K562 (cell line): ENCODE measurements around the gene ADAMTS1. TPM values are rescaled to one million over a fixed set of nuclear protein-coding genes. Genes with fewer than 3 reads are reported as not detected.

Experiments
- ARNT ChIP-seq, 2 experiments: fragments of 450-650 bp; IDR thresholded peaks; 2 replicates each; pipeline ENCODE4 v1.6.1; 2016; ENCODE audit warnings: mild to moderate bottlenecking in 1 of 2
- BRD4 ChIP-seq: fragments of 200-600 bp; sonication (generic); IDR thresholded peaks from 2 replicates; pipeline ENCODE4 v1.6.1; 2017; ENCODE audit warnings: inconsistent platforms
- DNMT1 ChIP-seq: fragments of 450-650 bp; IDR thresholded peaks from 2 replicates; pipeline ENCODE4 v1.6.1; 2016; ENCODE audit warnings: antibody characterized with exemption, mild to moderate bottlenecking
- ESRRB ChIP-seq: fragments of 250-450 bp; sonication (Bioruptor Pico); IDR thresholded peaks from 2 replicates; pipeline ENCODE4 v1.5.0; 2020; ENCODE audit warnings: mild to moderate bottlenecking, moderate library complexity, borderline replicate concordance
- GABPB2 ChIP-seq: fragments of 250-450 bp; sonication (Bioruptor Pico); conservative IDR thresholded peaks from 2 replicates; pipeline ENCODE4 v1.5.1; 2021; ENCODE audit warnings: mild to moderate bottlenecking
- HDAC1 ChIP-seq, 2 experiments: fragments of 450-650 bp; IDR thresholded peaks; 2 replicates each; pipeline ENCODE4 v1.6.1; 2016 to 2017; ENCODE audit warnings: inconsistent platforms in 1 of 2, mild to moderate bottlenecking in 1 of 2, moderate library complexity in 1 of 2
- IFI16 ChIP-seq: fragments of 250-450 bp; sonication (Bioruptor Pico); IDR thresholded peaks from 2 replicates; pipeline ENCODE4 v2.1.2; 2022; ENCODE audit warnings: mild to moderate bottlenecking, inconsistent platforms
- KDM2B ChIP-seq: fragments of 250-450 bp; sonication (Bioruptor Pico); IDR thresholded peaks from 2 replicates; pipeline ENCODE4 v1.8.0; 2021; ENCODE audit warnings: mild to moderate bottlenecking, moderate library complexity
- POLR2G ChIP-seq: fragments of 200-400 bp; formaldehyde crosslinking; IDR thresholded peaks from 2 replicates; pipeline ENCODE4 v1.6.1; 2017; ENCODE audit warnings: low read depth, mild to moderate bottlenecking, antibody characterized with exemption, low read length, moderate library complexity
- RAD21 ChIP-seq, 2 experiments: fragments of 250-450 bp in 1 of 2; fragments of 450-650 bp in 1 of 2; sonication (Bioruptor Pico) in 1 of 2; formaldehyde crosslinking in 1 of 2; IDR thresholded peaks in 1 of 2; conservative IDR thresholded peaks in 1 of 2; 2 replicates each; pipeline versions ENCODE4 v1.4.0 to v1.8.0; 2020 to 2022; ENCODE audit warnings: mild to moderate bottlenecking in 2 of 2, moderate library complexity in 1 of 2
- SOX6 ChIP-seq: fragments of 450-650 bp; IDR thresholded peaks from 2 replicates; pipeline ENCODE4 v1.6.1; 2014; ENCODE audit warnings: mild to moderate bottlenecking
- ZNF239 ChIP-seq: fragments of 250-450 bp; sonication (Bioruptor Pico); IDR thresholded peaks from 2 replicates; pipeline ENCODE4 v1.4.0; 2020; ENCODE audit warnings: mild to moderate bottlenecking
- ZNF785 ChIP-seq: fragments of 250-450 bp; sonication (Bioruptor Pico); IDR thresholded peaks from 2 replicates; pipeline ENCODE4 v1.4.0; 2020; ENCODE audit warnings: mild to moderate bottlenecking
- polyA plus RNA-seq, 8 experiments: library from polyadenylated mRNA; depleted of rRNA in 4 of 8; stranded (reverse) in 5 of 8; unstranded in 3 of 8; fragments of >200 nt; fragmentation: Nextera tagmentation in 2 of 8; fragmentation: Illumina TruSeq in 1 of 8; extraction: Ambion mirVana in 2 of 8; extraction: Trizol in 1 of 8; gene quantifications; 2 replicates each; pipeline versions ENCODE4 v1.2.1 to v1.2.3, GENCODE V29; 2011 to 2014; ENCODE audit warnings: inconsistent platforms in 1 of 8, missing spikeins in 1 of 8
- total RNA-seq, 7 experiments: library from RNA; depleted of rRNA in 6 of 7; stranded (reverse); fragments of >200 nt in 6 of 7; fragmentation: Illumina TruSeq in 2 of 7; extraction: Trizol in 2 of 7; gene quantifications; 2 replicates each; pipeline versions ENCODE4 v1.2.1 to v1.2.3, GENCODE V29; 2011 to 2021; ENCODE audit warnings: low replicate concordance in 1 of 7
- TF ChIP-seq, protein P1 (sequence below): sonication (generic); formaldehyde crosslinking; IDR thresholded peaks from 2 replicates; pipeline ENCODE4 v1.8.0; 2023; ENCODE audit warnings: mild to moderate bottlenecking, missing genetic modification reagents
- TF ChIP-seq, protein P2 (sequence below): fragments of 450-650 bp; IDR thresholded peaks from 2 replicates; pipeline ENCODE4 v1.6.1; 2016; ENCODE audit warnings: antibody characterized with exemption
- TF ChIP-seq, protein P3 (sequence below): fragments of 450-650 bp; IDR thresholded peaks from 2 replicates; pipeline ENCODE4 v1.6.1; 2014; ENCODE audit warnings: low read depth, mild to moderate bottlenecking, moderate library complexity, borderline replicate concordance
- TF ChIP-seq, protein P4 (sequence below): fragments of 250-450 bp; sonication (Bioruptor Pico); IDR thresholded peaks from 2 replicates; pipeline ENCODE4 v1.5.0; 2022; ENCODE audit warnings: mild to moderate bottlenecking
- TF ChIP-seq, protein P5 (sequence below): fragments of 250-450 bp; sonication (Bioruptor Pico); IDR thresholded peaks from 2 replicates; pipeline ENCODE4 v1.5.1; 2021; ENCODE audit warnings: mild to moderate bottlenecking
- TF ChIP-seq, protein P6 (sequence below): fragments of 250-450 bp; sonication (Bioruptor Pico); IDR thresholded peaks from 2 replicates; pipeline ENCODE4 v1.5.0; 2020; ENCODE audit warnings: mild to moderate bottlenecking, borderline replicate concordance

The ADAMTS1 gene
- total and polyA plus RNA-seq, 9 of the 15 experiments (the other 6 are each of a cell fraction or from before 2014, with no cell fraction given): 0.01 to 0.58 TPM; not detected in 7

DNA sequence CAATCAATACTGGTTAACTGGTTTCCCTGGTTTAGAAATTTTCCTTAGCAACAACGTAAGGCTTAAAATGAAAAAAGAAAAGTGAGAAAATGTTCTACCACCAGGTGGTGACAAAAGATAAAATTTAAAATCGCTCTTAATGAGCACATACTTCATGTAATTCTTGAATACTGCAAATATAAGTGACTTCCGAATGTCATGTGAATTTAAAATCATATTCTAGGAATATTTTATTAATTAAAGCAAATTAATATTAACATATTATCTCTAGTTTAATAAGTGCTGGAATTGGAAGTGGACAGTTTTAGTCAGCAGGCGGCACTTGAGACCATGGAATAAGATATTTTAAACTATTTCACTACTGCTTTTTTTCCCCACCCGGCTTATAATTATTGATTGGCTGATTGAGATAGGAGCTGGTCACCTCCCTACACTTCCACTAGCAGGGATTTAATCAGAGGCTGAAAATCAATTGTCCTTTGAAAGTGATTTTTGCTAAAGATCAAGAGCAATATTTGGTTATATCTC, 5.0 kb upstream of the ADAMTS1 start (continued):
- no peak for TF ChIP-seq SOX6
- TF ChIP-seq POLR2G: no peak
- TF ChIP-seq, protein P1, sequence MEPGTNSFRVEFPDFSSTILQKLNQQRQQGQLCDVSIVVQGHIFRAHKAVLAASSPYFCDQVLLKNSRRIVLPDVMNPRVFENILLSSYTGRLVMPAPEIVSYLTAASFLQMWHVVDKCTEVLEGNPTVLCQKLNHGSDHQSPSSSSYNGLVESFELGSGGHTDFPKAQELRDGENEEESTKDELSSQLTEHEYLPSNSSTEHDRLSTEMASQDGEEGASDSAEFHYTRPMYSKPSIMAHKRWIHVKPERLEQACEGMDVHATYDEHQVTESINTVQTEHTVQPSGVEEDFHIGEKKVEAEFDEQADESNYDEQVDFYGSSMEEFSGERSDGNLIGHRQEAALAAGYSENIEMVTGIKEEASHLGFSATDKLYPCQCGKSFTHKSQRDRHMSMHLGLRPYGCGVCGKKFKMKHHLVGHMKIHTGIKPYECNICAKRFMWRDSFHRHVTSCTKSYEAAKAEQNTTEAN: no peak
- TF ChIP-seq BRD4: no peak
- no peak for TF ChIP-seq IFI16
- TF ChIP-seq, protein P2, sequence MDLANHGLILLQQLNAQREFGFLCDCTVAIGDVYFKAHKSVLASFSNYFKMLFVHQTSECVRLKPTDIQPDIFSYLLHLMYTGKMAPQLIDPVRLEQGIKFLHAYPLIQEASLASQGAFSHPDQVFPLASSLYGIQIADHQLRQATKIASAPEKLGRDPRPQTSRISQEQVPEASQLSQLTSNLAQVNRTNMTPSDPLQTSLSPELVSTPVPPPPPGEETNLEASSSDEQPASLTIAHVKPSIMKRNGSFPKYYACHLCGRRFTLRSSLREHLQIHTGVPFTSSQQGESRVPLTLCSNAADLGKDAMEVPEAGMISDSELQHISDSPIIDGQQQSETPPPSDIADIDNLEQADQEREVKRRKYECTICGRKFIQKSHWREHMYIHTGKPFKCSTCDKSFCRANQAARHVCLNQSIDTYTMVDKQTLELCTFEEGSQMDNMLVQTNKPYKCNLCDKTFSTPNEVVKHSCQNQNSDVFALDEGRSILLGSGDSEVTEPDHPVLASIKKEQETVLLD: no peak
- TF ChIP-seq ZNF239 (CRISPR knock-in tag): no peak
- TF ChIP-seq KDM2B (CRISPR knock-in tag): no peak
- no peak for TF ChIP-seq ESRRB (CRISPR knock-in tag)
- no peak for TF ChIP-seq ZNF785
- TF ChIP-seq, protein P3, sequence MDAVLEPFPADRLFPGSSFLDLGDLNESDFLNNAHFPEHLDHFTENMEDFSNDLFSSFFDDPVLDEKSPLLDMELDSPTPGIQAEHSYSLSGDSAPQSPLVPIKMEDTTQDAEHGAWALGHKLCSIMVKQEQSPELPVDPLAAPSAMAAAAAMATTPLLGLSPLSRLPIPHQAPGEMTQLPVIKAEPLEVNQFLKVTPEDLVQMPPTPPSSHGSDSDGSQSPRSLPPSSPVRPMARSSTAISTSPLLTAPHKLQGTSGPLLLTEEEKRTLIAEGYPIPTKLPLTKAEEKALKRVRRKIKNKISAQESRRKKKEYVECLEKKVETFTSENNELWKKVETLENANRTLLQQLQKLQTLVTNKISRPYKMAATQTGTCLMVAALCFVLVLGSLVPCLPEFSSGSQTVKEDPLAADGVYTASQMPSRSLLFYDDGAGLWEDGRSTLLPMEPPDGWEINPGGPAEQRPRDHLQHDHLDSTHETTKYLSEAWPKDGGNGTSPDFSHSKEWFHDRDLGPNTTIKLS: no peak
- TF ChIP-seq, protein P4, sequence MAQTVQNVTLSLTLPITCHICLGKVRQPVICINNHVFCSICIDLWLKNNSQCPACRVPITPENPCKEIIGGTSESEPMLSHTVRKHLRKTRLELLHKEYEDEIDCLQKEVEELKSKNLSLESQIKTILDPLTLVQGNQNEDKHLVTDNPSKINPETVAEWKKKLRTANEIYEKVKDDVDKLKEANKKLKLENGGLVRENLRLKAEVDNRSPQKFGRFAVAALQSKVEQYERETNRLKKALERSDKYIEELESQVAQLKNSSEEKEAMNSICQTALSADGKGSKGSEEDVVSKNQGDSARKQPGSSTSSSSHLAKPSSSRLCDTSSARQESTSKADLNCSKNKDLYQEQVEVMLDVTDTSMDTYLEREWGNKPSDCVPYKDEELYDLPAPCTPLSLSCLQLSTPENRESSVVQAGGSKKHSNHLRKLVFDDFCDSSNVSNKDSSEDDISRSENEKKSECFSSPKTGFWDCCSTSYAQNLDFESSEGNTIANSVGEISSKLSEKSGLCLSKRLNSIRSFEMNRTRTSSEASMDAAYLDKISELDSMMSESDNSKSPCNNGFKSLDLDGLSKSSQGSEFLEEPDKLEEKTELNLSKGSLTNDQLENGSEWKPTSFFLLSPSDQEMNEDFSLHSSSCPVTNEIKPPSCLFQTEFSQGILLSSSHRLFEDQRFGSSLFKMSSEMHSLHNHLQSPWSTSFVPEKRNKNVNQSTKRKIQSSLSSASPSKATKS: no peak
- TF ChIP-seq RAD21 (CRISPR knock-in tag; conservative IDR thresholded peaks at IDR 0.05 in 1 of 2, IDR thresholded peaks at IDR 0.05 in 1 of 2): peak; percentile 85 to 87
- no peak for TF ChIP-seq HDAC1 (IDR thresholded peaks at IDR 0.05)
- TF ChIP-seq, protein P5, sequence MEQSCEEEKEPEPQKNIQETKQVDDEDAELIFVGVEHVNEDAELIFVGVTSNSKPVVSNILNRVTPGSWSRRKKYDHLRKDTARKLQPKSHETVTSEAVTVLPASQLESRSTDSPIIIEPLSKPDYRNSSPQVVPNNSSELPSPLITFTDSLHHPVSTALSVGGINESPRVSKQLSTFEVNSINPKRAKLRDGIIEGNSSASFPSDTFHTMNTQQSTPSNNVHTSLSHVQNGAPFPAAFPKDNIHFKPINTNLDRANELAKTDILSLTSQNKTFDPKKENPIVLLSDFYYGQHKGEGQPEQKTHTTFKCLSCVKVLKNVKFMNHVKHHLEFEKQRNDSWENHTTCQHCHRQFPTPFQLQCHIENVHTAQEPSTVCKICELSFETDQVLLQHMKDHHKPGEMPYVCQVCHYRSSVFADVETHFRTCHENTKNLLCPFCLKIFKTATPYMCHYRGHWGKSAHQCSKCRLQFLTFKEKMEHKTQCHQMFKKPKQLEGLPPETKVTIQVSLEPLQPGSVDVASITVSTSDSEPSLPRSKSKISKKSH (CRISPR knock-in tag): no peak
- TF ChIP-seq, protein P6, sequence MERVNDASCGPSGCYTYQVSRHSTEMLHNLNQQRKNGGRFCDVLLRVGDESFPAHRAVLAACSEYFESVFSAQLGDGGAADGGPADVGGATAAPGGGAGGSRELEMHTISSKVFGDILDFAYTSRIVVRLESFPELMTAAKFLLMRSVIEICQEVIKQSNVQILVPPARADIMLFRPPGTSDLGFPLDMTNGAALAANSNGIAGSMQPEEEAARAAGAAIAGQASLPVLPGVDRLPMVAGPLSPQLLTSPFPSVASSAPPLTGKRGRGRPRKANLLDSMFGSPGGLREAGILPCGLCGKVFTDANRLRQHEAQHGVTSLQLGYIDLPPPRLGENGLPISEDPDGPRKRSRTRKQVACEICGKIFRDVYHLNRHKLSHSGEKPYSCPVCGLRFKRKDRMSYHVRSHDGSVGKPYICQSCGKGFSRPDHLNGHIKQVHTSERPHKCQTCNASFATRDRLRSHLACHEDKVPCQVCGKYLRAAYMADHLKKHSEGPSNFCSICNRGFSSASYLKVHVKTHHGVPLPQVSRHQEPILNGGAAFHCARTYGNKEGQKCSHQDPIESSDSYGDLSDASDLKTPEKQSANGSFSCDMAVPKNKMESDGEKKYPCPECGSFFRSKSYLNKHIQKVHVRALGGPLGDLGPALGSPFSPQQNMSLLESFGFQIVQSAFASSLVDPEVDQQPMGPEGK (CRISPR knock-in tag): no peak
- no peak for TF ChIP-seq DNMT1
- no peak for TF ChIP-seq GABPB2 (CRISPR knock-in tag)
- no peak for TF ChIP-seq ARNT (IDR thresholded peaks at IDR 0.05)
